AG09309 (cell line): ENCODE results near the gene SDE2.

Experiments used
- DNase-seq: peaks from one replicate; pipeline ENCODE4 v3.0.0-alpha.2; 2010; ENCODE audit warnings: low read depth
- H3K4me3 ChIP-seq: 2 replicates; pipeline ENCODE4 v1.5.1; 2011; ENCODE audit warnings: mild to moderate bottlenecking, low read depth, low read length, moderate library complexity; ENCODE audit not compliant: control insufficient read depth
- CTCF ChIP-seq: IDR thresholded peaks from 2 replicates; pipeline ENCODE4 v1.5.1; 2011; ENCODE audit warnings: mild to moderate bottlenecking, low read depth, low read length, inconsistent platforms; ENCODE audit not compliant: insufficient read depth, control insufficient read depth; ENCODE audit errors: missing control alignments

The SDE2 gene

GRCh38 chr1:225999227-225999911, at the start of gene SDE2:
Gene SDE2 (minus strand): TSS chr1:225999343. CDS start chr1:225999312, 31 bp downstream.
- TF ChIP-seq CTCF, result no peak
- peak within 1 kb of the TSS; percentile 91 for H3K4me3 ChIP-seq
- DNase-seq, result peak; percentile 91

- no peak for DNase-seq
- no peak overlapping the region for H3K4me3 ChIP-seq
- no peak for TF ChIP-seq CTCF
Measured at GRCh38 chr1:226048886-226049285, 49.7 kb upstream of the SDE2 start.

- no peak overlapping the region for H3K4me3 ChIP-seq
- no peak for DNase-seq
- TF ChIP-seq CTCF, result no peak
Measured at GRCh38 chr1:226047495-226047894, 48.4 kb upstream of the SDE2 start.

GRCh38 chr1:226046240-226046639, 47.1 kb upstream of the SDE2 start:
- H3K4me3 ChIP-seq, result no peak overlapping the region
- TF ChIP-seq CTCF, result no peak
- peak; percentile 23 for DNase-seq

- H3K4me3 ChIP-seq, result no peak overlapping the region
- no peak for DNase-seq
- no peak for TF ChIP-seq CTCF
Measured at GRCh38 chr1:226044514-226045101, 45.5 kb upstream of the SDE2 start.

GRCh38 chr1:226041419-226041818, 42.3 kb upstream of the SDE2 start:
- TF ChIP-seq CTCF, result no peak
- DNase-seq, result no peak
- H3K4me3 ChIP-seq, result no peak overlapping the region
